Heart left ventricle (tissue), 13 donors: ENCODE results near the gene ASIP.

Experiments used
- POLR2A ChIP-seq, 2 donors: fragments of 450-650 bp; IDR thresholded peaks; one replicate each; pipeline ENCODE4 v1.6.1; 2017; ENCODE audit warnings: antibody characterized with exemption in 2 of 2, mild to moderate bottlenecking in 2 of 2, moderate library complexity in 2 of 2
- TF ChIP-seq, protein P1 (sequence below), 12 donors: fragments of 200-600 bp; sonication (generic) in 4 of 12; IDR thresholded peaks; one replicate each; pipeline versions ENCODE4 v1.5.0 to v1.8.0; 2018 to 2022; ENCODE audit warnings: antibody characterized with exemption in 12 of 12, mild to moderate bottlenecking in 5 of 12
- donor health status: ischemic (EF 13 %, LVEDD 7.1; RV severe dilation, severe dysfunction).
- donor health status: DM: no; HTN: yes; CAD: no.
- donor health status: DM: no; HTN: no; CAD: no.
- donor health status: ischemic (EF 25% LVEDD 6.9; RV normal size, moderate dysfunction).
- donor health status: ischemic (EF 25% LVEDD 5.7; RV mildly dilated, moderate dysfunction).
- donor health status: ischemic (EF 35%, LVEDD 5.7; RV mildly dilated, moderate dysfunction).
- donor health status: nonischemic (EF 11% LVEDD 7.7; RV severe dilation, severe dysfunction).
- donor health status: DM: yes; HTN: yes; CAD: no.
- donor health status: PGD.
- donor health status: ischemic (EF 29% LVEDD 5.4; RV normal size, mild dysfunction).
- donor health status: nonischemic (EF 23%, LVEDD 6.1; RV moderate dilation, normal function).

DNA sequence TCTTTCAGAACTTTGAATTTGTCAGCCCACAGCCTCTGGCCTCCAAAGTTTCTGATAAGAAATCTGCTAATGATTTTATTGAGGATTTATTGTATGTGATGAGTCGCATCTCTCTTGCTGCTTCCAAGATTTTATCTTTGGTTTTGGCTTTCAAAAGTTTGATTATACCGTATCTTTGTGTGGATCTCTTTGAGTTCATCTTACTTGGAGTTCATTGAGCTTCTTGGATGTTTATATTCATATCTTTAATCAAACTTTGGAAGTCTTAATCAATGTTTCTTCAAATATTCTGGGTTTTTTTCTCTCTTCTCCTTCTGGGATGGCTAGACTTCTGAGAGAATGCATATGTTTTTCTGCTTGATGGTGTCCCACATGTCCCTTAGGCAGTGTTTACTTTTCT, 3.3 kb upstream of the ASIP start:
- TF ChIP-seq, protein P1, sequence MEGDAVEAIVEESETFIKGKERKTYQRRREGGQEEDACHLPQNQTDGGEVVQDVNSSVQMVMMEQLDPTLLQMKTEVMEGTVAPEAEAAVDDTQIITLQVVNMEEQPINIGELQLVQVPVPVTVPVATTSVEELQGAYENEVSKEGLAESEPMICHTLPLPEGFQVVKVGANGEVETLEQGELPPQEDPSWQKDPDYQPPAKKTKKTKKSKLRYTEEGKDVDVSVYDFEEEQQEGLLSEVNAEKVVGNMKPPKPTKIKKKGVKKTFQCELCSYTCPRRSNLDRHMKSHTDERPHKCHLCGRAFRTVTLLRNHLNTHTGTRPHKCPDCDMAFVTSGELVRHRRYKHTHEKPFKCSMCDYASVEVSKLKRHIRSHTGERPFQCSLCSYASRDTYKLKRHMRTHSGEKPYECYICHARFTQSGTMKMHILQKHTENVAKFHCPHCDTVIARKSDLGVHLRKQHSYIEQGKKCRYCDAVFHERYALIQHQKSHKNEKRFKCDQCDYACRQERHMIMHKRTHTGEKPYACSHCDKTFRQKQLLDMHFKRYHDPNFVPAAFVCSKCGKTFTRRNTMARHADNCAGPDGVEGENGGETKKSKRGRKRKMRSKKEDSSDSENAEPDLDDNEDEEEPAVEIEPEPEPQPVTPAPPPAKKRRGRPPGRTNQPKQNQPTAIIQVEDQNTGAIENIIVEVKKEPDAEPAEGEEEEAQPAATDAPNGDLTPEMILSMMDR (IDR thresholded peaks at IDR 0.05), result no peak
- TF ChIP-seq POLR2A (IDR thresholded peaks at IDR 0.05), result no peak
